Measurements from ENCODE around the gene TYW1B.
"Not testable (repeated sequence)": the region's sequence is repeated elsewhere in the genome, so short reads cannot be mapped to it uniquely, and the experiment has no call there.

- not testable (repeated sequence) for TF ChIP-seq CTCF (IDR thresholded peaks at IDR 0.05; ENCODE audit: low read depth, low read length, poor library complexity, severe bottlenecking); EZH2phosphoT487 (IDR thresholded peaks at IDR 0.05; ENCODE audit: borderline replicate concordance, low read length)
These were observed 24.2 kb downstream of the TYW1B start for GRCh38 chr7:72803778-72804177.
